Measurements from ENCODE around the gene SCN8A. TPM values are rescaled to one million over a fixed set of nuclear protein-coding genes. Genes with fewer than 3 reads are reported as not detected.

Gene SCN8A
- total and polyA plus RNA-seq, 2 experiments from 2014 or later, result 4.6 to 23.9 TPM

- TF ChIP-seq STAT1 (IDR thresholded peaks at IDR 0.05; ENCODE audit: unreplicated experiment), result no peak
- no peak for TF ChIP-seq EZH2 (IDR thresholded peaks at IDR 0.05; ENCODE audit: low read depth, unreplicated experiment)
- no peak for TF ChIP-seq NANOG (IDR thresholded peaks at IDR 0.05; ENCODE audit: borderline replicate concordance)
- TF ChIP-seq ZNF331 (CRISPR knock-in tag; IDR thresholded peaks at IDR 0.05; ENCODE audit: low read depth), result no peak
- TF ChIP-seq CREB1 (CRISPR knock-in tag; IDR thresholded peaks at IDR 0.05; ENCODE audit: low read depth), result no peak
- TF ChIP-seq, protein P1, sequence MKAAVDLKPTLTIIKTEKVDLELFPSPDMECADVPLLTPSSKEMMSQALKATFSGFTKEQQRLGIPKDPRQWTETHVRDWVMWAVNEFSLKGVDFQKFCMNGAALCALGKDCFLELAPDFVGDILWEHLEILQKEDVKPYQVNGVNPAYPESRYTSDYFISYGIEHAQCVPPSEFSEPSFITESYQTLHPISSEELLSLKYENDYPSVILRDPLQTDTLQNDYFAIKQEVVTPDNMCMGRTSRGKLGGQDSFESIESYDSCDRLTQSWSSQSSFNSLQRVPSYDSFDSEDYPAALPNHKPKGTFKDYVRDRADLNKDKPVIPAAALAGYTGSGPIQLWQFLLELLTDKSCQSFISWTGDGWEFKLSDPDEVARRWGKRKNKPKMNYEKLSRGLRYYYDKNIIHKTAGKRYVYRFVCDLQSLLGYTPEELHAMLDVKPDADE (IDR thresholded peaks at IDR 0.05), result no peak
- no peak for TF ChIP-seq ZNF114 (CRISPR knock-in tag; IDR thresholded peaks at IDR 0.05)
- TF ChIP-seq CTCF (conservative IDR thresholded peaks at IDR 0.05; ENCODE audit: low read depth in 2 of 2), result no peak
- TF ChIP-seq EZH2phosphoT487 (IDR thresholded peaks at IDR 0.05; ENCODE audit: unreplicated experiment), result no peak
- no peak for TF ChIP-seq JUNB (IDR thresholded peaks at IDR 0.05; ENCODE audit: unreplicated experiment)
- no peak for TF ChIP-seq REST (IDR thresholded peaks at IDR 0.05; ENCODE audit: unreplicated experiment)
Observed at GRCh38 chr12:51622564-51622963, 31.5 kb downstream of the SCN8A start (continued).

DNA sequence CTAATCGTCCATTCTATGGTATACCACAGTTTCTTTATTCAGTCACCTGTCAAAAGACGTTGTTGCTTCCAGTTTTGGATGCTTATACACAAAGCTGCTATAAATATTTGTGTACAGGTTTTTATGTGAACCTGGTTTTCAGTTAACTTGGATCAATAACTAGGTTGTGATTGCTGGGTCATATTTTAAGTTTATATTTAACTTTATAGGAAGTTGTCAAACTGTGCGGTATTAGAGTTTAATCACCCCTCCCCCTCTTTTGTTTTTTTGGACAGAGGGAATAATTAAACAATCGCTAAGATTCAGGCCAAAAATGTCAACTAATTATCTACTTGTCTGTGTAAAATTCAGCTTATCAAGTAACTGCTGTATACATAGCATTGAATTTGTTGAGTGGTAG lies 34.3 kb downstream of the SCN8A start:
- 0 out of 2 replicates have a peak, but pooled peaks cover 1% of the 10 kb centered on the region for H3K4me1 ChIP-seq (ENCODE audit: insufficient read depth)
- H3K36me3 Mint-ChIP-seq (ENCODE audit: low read depth), result no peaks in the 10 kb centered on the region
- DNase-seq (ENCODE audit: low spot score) (no peak), ATAC-seq (no peak)
- no peaks in the 10 kb centered on the region for H3K36me3 ChIP-seq (ENCODE audit: insufficient read depth)
- peaks cover 89% of the 10 kb centered on the region for H3K79me2 ChIP-seq (replicated peaks; ENCODE audit: insufficient read depth)
- H3F3A ChIP-seq (replicated peaks; ENCODE audit: low read depth), result no peaks in the 10 kb centered on the region
- H3K4me1 Mint-ChIP-seq, result peaks cover 23% of the 10 kb centered on the region
- H4K20me1 ChIP-seq (replicated peaks; ENCODE audit: insufficient read depth), result peaks cover 12% of the 10 kb centered on the region
- H3K27me3 Mint-ChIP-seq (ENCODE audit: insufficient read depth, low read depth, poor library complexity), result no peaks in the 10 kb centered on the region
- no peak overlapping the region for H3K4me3 Mint-ChIP-seq
- H3K4me3 ChIP-seq, result no peak overlapping the region
- H3K27me3 ChIP-seq (ENCODE audit: insufficient read depth), result no peaks in the 10 kb centered on the region
- no peaks in the 10 kb centered on the region for H3K9me2 ChIP-seq (ENCODE audit: insufficient read depth)
- H2AFZ ChIP-seq, result no peak overlapping the region
- H3K27ac Mint-ChIP-seq, result no peak overlapping the region
- H3K9me3 Mint-ChIP-seq, result no peaks in the 10 kb centered on the region
- no peak overlapping the region for H3K4me2 ChIP-seq
- no peak overlapping the region for H3K27ac ChIP-seq (ENCODE audit: low read depth)
- TF ChIP-seq, protein P2, sequence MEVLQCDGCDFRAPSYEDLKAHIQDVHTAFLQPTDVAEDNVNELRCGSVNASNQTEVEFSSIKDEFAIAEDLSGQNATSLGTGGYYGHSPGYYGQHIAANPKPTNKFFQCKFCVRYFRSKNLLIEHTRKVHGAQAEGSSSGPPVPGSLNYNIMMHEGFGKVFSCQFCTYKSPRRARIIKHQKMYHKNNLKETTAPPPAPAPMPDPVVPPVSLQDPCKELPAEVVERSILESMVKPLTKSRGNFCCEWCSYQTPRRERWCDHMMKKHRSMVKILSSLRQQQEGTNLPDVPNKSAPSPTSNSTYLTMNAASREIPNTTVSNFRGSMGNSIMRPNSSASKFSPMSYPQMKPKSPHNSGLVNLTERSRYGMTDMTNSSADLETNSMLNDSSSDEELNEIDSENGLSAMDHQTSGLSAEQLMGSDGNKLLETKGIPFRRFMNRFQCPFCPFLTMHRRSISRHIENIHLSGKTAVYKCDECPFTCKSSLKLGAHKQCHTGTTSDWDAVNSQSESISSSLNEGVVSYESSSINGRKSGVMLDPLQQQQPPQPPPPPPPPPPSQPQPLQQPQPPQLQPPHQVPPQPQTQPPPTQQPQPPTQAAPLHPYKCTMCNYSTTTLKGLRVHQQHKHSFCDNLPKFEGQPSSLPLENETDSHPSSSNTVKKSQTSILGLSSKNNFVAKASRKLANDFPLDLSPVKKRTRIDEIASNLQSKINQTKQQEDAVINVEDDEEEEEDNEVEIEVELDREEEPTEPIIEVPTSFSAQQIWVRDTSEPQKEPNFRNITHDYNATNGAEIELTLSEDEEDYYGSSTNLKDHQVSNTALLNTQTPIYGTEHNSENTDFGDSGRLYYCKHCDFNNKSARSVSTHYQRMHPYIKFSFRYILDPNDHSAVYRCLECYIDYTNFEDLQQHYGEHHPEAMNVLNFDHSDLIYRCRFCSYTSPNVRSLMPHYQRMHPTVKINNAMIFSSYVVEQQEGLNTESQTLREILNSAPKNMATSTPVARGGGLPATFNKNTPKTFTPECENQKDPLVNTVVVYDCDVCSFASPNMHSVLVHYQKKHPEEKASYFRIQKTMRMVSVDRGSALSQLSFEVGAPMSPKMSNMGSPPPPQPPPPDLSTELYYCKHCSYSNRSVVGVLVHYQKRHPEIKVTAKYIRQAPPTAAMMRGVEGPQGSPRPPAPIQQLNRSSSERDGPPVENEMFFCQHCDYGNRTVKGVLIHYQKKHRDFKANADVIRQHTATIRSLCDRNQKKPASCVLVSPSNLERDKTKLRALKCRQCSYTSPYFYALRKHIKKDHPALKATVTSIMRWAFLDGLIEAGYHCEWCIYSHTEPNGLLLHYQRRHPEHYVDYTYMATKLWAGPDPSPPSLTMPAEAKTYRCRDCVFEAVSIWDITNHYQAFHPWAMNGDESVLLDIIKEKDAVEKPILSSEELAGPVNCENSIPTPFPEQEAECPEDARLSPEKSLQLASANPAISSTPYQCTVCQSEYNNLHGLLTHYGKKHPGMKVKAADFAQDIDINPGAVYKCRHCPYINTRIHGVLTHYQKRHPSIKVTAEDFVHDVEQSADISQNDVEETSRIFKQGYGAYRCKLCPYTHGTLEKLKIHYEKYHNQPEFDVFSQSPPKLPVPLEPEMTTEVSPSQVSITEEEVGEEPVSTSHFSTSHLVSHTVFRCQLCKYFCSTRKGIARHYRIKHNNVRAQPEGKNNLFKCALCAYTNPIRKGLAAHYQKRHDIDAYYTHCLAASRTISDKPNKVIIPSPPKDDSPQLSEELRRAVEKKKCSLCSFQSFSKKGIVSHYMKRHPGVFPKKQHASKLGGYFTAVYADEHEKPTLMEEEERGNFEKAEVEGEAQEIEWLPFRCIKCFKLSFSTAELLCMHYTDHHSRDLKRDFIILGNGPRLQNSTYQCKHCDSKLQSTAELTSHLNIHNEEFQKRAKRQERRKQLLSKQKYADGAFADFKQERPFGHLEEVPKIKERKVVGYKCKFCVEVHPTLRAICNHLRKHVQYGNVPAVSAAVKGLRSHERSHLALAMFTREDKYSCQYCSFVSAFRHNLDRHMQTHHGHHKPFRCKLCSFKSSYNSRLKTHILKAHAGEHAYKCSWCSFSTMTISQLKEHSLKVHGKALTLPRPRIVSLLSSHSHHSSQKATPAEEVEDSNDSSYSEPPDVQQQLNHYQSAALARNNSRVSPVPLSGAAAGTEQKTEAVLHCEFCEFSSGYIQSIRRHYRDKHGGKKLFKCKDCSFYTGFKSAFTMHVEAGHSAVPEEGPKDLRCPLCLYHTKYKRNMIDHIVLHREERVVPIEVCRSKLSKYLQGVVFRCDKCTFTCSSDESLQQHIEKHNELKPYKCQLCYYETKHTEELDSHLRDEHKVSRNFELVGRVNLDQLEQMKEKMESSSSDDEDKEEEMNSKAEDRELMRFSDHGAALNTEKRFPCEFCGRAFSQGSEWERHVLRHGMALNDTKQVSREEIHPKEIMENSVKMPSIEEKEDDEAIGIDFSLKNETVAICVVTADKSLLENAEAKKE (CRISPR knock-in tag; IDR thresholded peaks at IDR 0.05), result no peak
- no peak for TF ChIP-seq JUNB (IDR thresholded peaks at IDR 0.05; ENCODE audit: unreplicated experiment)

Data from GM23338 (cell line).